GM19452 (cell line): ENCODE measurements around the gene KIF23.
"Not testable (repeated sequence)": the region's sequence is repeated elsewhere in the genome, so short reads cannot be mapped to it uniquely, and the experiment has no call there.

Experiments
- ATAC-seq: cut with Tn5 transposase; IDR thresholded peaks from one replicate; pipeline ENCODE4 v1.9.1; 2021; ENCODE audit not compliant: unreplicated experiment

The KIF23 gene

DNA sequence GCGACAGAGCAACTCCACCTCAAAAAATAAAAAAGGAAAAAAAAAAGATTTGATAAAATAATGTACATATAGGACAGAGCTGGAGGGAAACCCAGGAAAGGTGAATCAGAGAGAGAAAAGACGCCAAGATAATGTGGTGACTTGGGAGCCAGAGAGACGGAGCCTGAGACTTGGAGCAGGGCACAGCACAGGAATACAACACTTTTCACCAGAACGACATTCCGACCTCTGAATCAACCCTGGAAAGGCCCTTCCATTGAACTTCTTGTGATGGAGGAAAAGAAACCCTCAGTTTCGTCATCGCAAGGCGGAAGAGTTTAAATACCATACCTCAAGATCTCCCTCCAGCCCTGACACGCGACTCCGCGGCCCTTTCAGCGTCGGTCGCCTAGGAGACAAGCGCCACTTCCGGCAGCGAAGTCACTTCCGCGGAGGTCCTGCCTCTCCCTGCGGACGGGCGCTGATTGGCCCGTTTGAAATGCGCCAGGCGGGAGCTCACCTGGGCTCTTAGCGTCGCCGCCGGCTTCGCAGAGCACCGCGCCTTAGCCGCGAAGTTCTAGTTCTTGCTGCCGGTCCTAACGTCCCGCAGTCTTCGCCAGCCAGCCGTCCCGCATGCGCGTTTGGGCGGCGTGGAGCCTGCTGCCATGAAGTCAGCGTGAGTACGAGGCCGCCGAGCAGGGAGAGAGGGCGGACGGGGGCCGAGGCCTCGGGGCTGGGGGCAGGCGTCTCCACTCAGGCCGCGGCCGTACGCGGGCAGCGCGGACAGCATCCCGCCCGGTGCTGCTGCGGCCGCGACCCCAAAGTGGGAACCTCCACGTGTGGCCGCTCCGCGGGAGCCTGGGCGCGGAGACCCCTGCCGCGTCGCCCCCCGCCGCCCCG lies at the start of gene KIF23:
TSS of gene KIF23 (plus strand) at position 528 of the 879 bp plus-strand sequence. CDS start at position 645, 117 bp downstream.
- peak; percentile 89 for ATAC-seq

DNA sequence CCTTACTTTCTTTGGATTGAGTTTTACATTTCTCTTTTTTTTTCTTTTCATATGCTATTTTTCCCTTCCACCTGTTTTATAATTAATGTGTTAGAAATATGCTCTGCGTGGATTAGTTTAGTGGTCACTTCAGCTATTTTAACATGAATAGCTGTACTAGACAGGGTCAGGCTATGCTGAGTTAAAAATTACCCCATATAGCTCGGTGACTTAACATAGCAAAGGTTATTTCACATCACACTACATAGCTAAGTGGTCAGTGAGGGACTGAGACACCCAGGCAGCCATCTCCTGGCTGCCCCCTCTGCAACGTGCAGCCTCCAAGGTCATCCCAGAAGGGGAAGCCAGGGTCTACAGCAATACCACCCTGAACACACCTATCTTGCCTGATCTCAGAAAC lies 46.9 kb upstream of the KIF23 start:
- ATAC-seq: no peak

DNA sequence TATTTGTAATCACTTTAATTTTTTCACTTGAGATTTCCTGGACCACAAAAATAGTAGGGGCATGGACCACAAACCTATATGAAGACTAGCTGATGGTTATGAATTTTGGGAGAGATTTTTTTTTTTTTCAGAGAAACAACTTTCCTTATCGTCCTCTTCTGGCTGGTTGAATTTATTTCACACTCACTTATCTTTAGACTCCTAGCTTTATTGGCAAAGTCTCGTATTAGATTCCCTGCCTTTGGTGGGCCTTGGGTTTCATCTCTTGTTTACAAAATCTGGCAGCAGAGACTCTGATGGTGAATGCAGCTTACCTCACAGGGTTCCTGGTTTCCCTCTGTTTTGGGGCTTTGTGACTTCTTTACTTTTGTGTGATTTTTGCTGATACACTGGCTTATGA lies 44.5 kb upstream of the KIF23 start:
- ATAC-seq: no peak

DNA sequence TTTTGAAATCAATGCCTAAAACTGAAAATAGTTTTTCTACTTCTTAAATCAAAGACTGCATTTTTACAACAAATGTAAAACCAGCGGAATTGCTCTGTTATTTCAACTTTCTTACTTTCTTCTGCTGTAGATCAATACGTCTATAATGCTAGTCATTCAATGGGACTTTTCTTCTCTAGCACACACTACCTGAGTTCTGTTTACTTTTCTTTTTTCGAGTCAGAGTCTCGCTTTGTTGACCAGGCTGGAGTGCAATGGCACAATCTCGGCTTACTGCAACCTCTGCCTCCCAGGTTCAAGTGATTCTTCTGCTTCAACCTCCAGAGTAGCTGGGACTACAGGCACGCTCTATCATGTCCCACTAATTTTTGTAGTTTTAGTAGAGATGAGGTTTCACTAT lies 40.7 kb upstream of the KIF23 start:
- ATAC-seq: no peak

DNA sequence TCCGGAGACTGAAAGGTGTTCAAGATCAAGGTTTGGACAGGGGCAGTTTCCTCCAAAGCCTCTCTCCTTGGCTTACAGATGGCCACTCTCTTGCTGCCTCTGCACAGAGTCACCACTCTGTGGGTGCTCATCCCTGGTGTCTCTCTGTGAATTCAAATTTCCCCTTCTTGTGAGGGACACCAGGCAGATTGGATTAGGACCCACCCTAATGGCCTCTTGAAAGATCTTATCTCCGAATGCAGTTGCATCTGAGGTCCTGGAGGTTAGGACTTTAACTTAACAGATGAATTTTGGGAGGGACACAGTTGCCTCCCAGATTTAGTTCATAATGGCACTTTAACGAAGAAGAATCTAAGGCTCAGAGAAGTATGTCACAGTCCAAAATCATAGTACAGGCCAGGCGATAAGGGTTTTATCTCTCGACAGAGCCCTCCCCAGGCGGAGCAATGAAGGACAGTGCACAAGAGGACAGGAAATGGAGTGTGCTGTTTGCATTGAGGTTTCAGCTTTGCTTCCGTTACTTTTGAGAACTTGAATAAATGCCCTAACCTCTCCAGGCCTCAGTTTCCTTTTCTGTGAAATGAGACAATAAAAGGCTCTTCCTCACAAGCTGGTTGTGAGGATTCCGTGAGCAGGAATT lies 38.9 kb upstream of the KIF23 start:
- ATAC-seq: no peak

DNA sequence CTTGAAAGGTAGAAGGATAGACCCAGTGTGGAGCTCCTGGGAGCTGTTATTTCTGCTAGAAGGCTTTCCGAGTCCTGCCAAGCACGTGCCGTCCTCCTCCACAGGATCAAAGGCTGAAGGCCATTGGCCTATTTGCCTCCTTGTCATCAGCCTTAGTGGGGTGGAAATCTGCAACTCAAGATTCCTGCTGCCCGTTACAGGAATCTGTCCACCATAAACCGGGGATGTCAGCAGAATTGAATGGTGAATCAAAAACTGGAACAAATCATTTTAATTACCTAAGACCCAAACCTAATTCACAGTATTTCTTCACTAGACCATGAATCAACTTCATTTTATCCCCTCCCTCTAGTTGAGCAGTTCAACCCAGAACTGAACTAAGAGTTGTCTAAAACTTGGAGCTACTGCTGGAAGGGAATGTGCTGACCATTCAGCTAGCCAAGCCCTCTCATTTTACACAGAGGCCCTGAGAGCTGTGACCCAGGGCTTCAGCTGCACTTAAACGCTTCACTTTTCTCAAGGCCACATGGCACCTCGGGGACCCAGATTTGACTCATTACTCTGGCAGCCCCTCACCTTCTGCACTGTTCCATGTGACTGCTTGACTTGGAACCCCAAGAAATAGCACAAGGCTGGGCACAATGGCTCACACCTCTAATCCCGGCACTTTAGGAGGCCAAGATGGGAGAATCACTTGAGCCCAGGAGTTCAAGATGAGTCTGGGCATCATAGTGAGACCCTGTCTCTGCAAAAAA lies 36.8 kb upstream of the KIF23 start:
- ATAC-seq: no peak

DNA sequence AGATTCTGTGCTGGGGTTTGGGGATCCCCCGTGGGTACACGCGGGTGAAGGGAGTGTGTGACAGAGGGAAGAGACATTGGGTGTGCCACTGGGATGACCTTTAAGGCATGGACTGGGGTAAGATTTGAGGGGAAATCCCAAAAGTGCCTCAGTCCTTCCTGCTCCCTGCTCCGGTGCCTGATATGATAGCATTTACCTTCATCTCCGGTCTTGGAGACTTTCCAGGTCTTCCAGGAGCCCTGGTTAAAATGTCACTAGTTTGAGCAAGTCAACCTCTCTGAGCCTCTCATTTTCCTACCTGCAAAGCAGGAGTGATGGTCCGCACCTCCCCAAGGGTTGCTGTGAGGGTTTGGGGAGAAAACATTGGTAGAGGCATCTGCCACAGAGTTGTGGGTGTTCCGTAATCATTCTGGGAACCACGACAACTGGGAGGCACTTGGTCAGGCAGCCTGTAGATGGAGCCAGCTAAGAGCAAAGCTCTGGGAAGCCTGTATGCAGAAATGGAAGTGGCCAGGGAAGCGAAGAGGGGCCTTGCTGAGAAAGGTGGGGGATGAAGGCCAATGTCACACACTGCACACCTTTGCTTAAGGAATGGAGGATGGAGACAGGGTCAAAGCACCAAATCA lies 33.9 kb upstream of the KIF23 start:
- ATAC-seq: no peak

DNA sequence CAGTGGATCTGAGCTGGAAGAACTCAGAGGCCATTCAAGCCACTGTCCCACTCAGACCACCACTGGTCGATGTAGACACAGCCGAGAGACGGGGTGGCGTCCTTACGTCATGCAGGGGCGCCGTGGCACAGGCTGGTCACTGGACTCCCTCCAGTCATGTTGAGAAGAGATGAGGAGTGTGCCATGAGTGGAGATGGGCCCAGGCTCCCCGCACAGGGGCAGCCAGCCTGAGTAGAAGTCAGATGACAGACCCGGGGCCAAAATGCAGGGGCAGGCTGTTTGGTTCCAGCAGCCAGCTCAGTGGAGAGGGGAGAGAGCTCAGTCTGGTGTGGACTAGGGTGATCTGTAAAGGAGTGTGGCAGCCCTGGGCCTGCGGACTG lies 33.4 kb upstream of the KIF23 start:
- no peak for ATAC-seq

DNA sequence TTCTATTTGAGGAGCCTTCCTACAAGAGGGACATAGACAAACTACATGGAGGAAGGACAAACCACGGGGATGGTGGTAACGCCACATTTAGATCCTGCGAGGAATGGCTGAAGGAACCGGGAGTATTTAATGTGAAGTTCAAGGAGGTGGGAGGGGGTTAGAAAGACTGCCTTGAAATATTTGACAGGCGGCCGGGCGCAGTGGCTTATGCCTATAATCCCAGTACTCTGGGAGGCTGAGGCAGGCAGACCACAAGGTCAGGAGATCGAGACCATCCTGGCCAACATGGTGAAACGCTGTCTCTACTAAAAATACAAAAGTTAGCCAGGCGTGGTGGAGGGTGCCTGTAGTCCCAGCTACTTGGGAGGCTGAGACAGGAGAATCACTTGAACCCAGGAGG lies 32.0 kb upstream of the KIF23 start:
- not testable (repeated sequence) for ATAC-seq

DNA sequence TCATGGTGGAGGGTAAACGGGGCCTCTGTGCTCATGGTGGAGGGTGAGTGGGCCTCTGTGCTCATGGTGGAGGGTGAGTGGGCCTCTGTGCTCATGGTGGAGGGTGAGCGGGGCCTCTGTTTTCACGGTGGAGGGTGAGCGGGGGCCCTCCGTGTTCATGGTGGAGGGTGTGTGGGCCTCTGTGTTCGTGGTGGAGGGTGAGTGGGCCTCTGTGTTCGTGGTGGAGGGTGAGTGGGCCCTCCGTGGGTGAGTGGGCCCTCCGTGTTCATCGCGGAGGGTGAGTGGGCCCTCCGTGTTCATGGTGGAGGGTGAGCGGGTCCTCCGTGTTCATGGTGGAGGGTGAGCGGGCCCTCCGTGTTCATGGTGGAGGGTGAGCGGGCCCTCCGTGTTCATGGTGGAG lies 30.1 kb upstream of the KIF23 start:
- ATAC-seq: not testable (repeated sequence)

DNA sequence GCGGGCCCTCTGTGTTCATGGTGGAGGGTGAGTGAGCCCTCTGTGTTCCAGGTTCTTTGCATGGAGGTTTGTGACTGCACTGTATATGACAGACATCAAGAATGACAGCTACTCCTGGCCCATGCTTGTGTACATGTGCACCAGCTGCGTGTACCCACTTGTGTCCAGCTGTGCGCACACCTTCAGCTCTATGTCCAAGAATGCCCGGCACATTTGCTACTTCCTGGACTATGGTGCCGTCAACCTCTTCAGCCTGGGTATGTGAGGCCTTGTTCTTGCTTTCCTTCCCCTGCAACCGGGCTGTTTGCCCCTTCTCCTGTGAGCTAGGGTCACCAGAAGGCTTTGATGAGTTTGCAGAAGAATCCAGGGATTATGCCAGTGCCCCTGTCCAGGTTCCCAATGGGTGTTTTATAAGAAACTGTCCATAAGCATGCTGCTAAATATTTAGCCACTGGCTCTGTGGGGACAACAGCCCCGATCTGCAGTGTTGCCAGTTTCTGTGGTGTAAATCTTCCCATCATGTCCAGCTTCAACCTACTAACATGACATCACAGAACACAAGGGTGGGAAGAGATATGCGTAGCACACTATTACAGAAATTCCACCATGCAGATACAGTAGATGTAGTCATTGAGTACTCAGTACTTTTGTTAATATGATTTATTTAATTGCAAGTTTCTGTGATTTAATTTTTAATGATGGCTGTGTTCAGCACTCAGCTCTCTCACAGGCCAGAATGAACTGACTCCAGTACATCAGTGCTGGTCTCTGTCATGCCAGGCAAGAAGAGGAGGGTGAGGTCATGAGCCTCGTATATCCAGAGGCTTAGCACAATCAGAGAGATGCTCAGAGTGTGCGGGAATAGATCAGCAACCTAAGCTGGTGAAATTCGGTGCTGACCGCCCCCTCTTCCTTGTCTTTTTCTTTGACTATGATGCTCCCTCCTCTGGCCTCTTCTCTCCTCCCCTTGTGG lies 29.2 kb upstream of the KIF23 start:
- no peak for ATAC-seq

DNA sequence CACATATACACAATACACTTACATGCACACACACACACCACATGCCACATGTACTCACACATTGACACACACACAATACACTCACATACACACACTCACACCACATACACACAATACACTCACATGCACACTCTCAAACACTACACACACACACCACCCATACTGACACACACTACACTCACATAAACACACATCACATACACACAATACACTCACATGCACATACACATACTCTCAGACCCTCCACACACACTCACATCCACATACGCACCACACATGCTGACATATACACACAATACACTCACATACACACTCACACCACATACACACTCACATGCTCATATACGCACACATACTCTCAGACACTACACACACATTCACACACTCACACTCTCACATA lies 28.3 kb upstream of the KIF23 start:
- no peak for ATAC-seq

DNA sequence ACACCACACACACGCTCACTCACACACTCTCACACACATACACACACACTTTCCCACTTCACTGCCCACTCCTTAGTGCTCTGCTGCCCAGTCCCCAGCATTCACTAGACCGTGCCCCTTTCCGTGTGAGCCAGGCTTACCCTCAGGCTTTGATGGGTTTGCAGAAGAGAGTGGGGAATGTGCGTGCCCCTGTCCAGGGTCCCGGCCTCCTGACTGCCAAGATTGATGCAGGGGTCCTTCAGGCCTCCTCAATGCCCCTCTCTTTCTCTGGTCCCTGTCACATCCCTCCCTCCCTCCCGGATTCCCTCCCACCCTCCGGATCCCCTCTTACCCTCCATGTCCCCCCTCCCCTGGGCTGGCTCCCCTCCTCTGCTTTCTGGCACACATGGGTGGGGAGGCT lies 27.9 kb upstream of the KIF23 start:
- no peak for ATAC-seq

DNA sequence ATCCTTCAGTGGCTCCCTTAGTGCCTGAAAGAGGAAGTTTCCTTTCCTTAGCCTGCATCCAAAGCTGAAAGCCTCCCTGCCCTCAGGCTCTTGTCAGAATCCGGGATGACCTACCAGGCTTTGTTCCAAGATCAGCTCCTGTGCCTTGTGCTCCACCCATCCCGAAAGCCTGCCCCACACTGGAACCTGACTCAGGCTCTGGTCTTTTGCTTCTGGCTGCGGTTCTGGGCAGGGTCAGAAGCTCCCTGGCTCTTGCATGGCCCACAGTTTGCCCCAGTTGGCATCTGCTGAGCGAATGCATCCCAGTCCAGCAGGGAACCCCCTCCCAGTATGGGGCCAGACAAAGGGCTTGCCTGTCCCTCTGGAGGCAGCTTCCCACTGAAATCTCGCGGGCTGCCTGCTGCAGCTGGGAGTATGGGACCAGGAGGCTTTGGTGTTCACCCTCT lies 25.9 kb upstream of the KIF23 start:
- no peak for ATAC-seq

DNA sequence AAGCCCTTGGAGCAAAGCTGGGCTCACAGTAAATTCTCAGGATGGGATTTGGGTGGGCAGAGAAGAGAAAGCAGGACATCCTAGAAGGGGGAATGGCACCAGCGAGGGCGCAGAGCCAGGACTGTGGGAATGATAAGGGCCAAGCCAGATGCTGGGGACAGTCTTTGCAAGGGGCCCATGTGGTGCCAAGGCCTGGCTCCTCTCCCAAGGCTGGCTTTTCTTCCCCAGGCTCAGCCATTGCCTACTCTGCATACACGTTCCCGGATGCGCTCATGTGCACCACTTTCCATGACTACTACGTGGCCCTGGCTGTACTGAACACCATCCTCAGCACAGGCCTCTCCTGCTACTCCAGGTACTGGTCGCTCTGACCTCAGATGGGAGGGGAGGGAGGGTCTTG lies 24.7 kb upstream of the KIF23 start:
- ATAC-seq: no peak

DNA sequence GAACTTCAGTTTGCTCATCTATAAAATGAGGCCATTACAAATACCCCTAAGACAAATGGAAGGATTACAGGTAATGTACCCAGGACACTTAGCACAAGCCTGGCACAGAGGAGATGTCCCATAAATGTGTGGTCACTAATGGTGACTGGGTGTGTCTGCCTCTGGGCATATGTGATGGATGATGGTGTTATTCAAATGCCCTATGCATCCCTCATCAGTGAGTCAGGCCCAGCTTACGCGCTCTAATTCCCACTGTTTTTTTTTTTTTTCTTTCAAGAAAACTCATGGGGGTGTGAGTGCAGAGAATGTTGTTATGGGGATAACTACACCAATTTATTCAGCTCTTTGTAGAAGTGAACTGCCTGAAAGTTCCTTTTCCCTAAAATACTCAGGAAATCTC lies 23.6 kb upstream of the KIF23 start:
- ATAC-seq: no peak

DNA sequence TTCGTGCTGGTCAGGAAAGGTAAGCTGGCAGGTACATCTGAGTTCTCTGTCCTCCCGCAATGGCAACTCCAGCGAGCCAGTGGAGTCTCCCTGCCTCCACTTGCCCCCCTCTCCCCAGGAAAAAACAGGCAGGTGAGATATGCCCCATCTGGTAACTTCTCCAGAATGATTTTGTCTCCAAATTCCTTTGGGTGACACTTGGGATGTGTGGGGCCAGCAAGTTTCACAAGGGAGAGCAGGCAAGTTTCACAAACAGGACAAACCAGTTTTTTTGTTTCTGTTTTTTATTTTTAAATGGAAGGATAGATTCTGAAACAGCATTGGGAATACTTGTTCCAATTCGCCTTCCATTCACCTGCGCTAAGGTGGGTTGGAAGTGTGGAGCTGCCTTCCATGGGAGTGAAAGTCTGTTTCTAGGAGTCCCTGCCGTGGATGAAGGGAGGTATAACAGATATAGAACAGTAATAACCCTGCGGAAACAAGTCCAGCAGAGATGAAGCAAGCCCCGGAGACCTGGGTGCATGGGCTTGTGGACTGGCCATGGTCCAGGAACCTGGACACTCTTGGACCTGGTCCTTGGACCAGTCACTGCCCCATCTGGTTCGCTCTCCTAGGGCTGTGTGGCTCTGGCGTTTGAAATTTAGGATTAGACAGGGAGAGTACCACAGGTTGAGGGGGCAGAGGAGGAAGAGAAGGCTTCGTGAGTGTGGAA lies 22.9 kb upstream of the KIF23 start:
- no peak for ATAC-seq

DNA sequence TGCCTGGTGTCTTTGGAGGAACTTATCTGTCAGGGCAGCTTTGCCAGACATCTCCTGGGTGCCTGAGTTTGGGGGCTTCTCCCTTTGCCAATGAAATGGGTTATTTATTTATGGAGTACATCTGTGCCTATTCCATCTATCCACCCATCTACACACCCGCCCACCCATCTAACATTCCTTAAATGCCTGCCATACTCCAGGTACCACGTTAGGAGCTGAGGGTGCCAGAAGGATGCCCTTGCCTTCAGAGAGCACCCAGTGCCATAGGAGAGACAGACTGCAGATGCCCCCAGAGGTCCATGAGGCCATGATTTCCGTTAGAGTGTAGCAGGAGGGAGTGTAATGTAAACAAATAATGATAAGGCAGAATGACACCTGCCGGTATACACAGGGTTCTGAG lies 21.8 kb upstream of the KIF23 start:
- ATAC-seq: no peak

DNA sequence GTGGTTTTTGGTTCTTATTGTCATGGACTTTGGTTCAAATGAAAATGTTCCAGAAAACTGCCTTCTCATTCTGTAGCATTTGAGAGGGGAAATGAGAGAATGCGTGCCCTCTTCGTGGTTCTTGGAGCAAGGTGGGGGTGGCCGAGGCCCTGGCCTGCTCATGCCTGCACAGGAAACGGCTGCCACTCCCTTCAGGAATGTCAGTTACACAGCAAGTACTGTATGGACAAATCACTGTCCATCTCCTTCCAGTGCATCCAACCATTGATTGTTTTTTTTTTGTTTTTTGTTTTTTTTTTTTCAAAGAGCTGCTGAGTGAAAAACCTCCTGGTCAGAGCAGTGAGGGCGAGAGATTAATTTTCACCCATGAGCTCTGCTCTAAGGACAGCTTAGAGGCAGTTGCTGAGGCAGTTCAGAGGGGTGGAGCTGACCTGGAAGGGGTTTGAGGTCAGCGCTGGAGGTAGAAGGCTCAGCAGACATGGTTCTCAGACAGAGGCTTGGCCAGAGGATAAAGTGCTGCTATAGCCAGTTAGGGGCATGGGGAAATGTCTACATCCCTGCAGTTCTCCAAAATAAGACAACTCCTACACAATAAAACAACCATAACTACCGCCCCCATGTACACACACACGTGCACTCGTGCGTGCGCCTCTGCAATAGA lies 20.2 kb upstream of the KIF23 start:
- no peak for ATAC-seq
